Nephron (organoid): ENCODE measurements around the gene PLN.

Source experiments
- H3K27ac Mint-ChIP-seq, 3 experiments: 2 replicates each; pipeline ENCODE4 v1.8.0; 2020; ENCODE audit warnings: mixed read lengths in 3 of 3, mild to moderate bottlenecking in 2 of 3, moderate library complexity in 1 of 3
- H3K27me3 Mint-ChIP-seq: 2 replicates; pipeline ENCODE4 v1.8.0; 2021; ENCODE audit warnings: low read depth, mild to moderate bottlenecking, moderate library complexity, mixed read lengths
- H3K36me3 Mint-ChIP-seq: 2 replicates; pipeline ENCODE4 v1.8.0; 2020; ENCODE audit warnings: low read depth, mixed read lengths
- H3K4me1 Mint-ChIP-seq: 2 replicates; pipeline ENCODE4 v1.8.0; 2020; ENCODE audit warnings: mixed read lengths
- H3K4me3 Mint-ChIP-seq, 3 experiments: 2 replicates each; pipeline ENCODE4 v1.8.0; 2020; ENCODE audit warnings: mild to moderate bottlenecking in 3 of 3, mixed read lengths in 3 of 3, moderate library complexity in 2 of 3
- H3K9me3 Mint-ChIP-seq: 2 replicates; pipeline ENCODE4 v1.8.0; 2020; ENCODE audit warnings: mixed read lengths
- TF ChIP-seq, protein P1 (sequence below), 3 experiments: fragments of 200-600 bp; sonication (generic); IDR thresholded peaks; one replicate each; pipeline ENCODE4 v1.5.0; 2021; ENCODE audit warnings: antibody characterized with exemption in 3 of 3; ENCODE audit not compliant: unreplicated experiment in 3 of 3

PLN gene

DNA sequence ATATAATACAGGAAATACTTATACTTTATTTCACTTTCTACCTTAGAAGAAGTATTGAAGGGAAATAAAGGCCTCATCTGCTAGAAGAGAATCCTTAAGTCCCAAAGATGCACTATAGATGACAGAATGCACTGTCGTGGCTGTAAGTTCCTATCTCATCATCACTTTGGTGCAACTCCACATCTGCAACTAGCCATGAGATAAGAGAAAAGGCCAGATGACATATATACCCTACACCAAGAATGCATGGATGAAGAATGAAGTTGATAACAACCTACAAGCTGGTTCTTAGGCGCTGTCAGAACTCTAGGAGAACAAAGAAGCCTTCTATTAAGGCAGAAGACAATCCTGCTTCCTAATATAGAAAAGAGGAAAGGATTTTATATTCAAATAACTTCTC, 11.6 kb upstream of the PLN start:
- Mint-ChIP-seq H3K4me3 (no peak overlapping the region), H3K27me3 (no peaks in the 10 kb centered on the region), H3K9me3 (peaks cover 2% of the 10 kb centered on the region), H3K4me1 (peaks cover 8% of the 10 kb centered on the region), H3K27ac (no peak overlapping the region), H3K36me3 (peaks cover 3% of the 10 kb centered on the region)
- TF ChIP-seq, protein P1, sequence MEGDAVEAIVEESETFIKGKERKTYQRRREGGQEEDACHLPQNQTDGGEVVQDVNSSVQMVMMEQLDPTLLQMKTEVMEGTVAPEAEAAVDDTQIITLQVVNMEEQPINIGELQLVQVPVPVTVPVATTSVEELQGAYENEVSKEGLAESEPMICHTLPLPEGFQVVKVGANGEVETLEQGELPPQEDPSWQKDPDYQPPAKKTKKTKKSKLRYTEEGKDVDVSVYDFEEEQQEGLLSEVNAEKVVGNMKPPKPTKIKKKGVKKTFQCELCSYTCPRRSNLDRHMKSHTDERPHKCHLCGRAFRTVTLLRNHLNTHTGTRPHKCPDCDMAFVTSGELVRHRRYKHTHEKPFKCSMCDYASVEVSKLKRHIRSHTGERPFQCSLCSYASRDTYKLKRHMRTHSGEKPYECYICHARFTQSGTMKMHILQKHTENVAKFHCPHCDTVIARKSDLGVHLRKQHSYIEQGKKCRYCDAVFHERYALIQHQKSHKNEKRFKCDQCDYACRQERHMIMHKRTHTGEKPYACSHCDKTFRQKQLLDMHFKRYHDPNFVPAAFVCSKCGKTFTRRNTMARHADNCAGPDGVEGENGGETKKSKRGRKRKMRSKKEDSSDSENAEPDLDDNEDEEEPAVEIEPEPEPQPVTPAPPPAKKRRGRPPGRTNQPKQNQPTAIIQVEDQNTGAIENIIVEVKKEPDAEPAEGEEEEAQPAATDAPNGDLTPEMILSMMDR (IDR thresholded peaks at IDR 0.05; ENCODE audit: unreplicated experiment in 3 of 3) = no peak

DNA sequence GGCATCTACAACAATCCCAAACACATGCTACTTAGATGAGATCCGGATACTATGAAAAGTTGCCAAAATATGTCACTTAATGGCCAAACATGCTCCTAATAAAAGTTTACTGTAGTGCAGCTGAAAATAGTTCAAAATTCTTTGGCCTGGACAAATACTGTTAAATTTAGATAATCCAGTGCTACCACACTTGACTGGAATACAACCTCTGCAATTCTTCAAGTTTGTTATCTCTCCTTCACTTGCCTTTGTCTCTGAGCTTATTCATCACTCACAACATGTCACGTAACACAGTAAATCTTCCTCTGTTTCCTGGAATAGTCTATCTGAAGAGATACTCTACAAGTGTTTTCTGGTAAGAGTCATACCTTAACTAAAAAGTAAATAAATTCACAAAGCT, 10.5 kb upstream of the PLN start:
- Mint-ChIP-seq H3K36me3 (no peaks in the 10 kb centered on the region), H3K4me1 (peaks cover 8% of the 10 kb centered on the region), H3K27me3 (no peaks in the 10 kb centered on the region), H3K4me3 (no peak overlapping the region), H3K27ac (peak overlapping the region in 1 of 3 experiments; percentile 3), H3K9me3 (no peaks in the 10 kb centered on the region)
- TF ChIP-seq, protein P1 (IDR thresholded peaks at IDR 0.05; ENCODE audit: unreplicated experiment in 3 of 3) = no peak

DNA sequence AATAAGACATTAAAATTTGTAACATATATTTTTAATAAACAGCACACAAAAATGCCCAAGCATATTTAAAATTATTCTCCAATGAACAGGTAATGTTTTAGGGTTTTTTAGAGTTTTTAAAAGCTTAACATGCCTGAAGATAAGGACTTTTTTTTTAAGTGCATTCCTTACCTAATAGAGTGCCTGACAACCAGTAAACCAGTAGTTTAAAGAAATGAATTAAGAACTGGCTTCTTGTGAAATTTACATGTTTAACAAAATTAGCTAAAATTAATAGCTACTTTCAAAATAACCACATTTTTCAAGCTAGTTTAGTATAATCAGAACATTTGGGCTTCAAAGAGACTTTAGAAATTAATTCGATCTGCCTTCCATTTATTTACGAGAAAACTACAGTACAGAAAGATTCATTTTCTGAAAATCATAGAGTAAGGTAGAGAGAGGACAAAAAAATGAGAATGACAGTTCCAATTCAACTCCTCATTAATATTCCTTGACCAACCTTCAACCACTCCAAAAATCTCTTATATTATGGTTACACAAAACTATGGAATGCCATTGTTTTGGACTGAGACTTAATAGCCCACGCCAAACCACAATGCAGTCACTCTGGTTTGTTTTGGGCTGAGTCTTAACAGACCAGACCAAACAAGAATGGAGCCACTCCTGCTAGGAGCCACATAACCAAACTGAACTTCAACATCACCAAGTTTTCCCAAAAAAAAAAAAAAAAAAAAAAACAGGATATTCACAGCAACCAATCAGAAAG, 5.7 kb upstream of the PLN start:
- Mint-ChIP-seq H3K4me3 (no peak overlapping the region), H3K4me1 (peaks cover 19% of the 10 kb centered on the region), H3K27me3 (no peaks in the 10 kb centered on the region), H3K36me3 (no peaks in the 10 kb centered on the region), H3K27ac (no peak overlapping the region), H3K9me3 (no peaks in the 10 kb centered on the region)
- TF ChIP-seq, protein P1 (IDR thresholded peaks at IDR 0.05; ENCODE audit: unreplicated experiment in 3 of 3) = no peak

DNA sequence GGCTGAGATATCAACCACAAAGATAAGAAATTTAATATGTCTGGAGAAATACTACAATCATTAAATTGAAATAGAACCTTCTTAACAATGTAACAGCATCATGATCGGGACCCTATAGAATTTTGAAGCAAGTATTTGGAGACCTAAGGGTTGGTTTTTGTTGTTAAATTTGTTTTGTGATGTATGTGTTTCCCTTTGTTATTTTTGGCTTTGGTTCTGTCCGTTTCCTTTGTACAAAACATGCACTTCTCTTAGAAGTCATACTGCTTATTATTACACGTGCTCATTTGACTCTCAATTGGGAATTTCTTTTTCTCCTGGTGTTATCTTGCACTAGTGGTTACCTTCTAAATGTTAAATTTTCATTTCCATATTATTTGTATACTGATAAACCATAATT, 4.0 kb upstream of the PLN start:
- Mint-ChIP-seq H3K27ac (no peak overlapping the region), H3K27me3 (no peaks in the 10 kb centered on the region), H3K4me1 (peaks cover 20% of the 10 kb centered on the region), H3K36me3 (no peaks in the 10 kb centered on the region), H3K9me3 (no peaks in the 10 kb centered on the region), H3K4me3 (no peak overlapping the region)
- TF ChIP-seq, protein P1 (IDR thresholded peaks at IDR 0.05; ENCODE audit: unreplicated experiment in 3 of 3) = no peak

DNA sequence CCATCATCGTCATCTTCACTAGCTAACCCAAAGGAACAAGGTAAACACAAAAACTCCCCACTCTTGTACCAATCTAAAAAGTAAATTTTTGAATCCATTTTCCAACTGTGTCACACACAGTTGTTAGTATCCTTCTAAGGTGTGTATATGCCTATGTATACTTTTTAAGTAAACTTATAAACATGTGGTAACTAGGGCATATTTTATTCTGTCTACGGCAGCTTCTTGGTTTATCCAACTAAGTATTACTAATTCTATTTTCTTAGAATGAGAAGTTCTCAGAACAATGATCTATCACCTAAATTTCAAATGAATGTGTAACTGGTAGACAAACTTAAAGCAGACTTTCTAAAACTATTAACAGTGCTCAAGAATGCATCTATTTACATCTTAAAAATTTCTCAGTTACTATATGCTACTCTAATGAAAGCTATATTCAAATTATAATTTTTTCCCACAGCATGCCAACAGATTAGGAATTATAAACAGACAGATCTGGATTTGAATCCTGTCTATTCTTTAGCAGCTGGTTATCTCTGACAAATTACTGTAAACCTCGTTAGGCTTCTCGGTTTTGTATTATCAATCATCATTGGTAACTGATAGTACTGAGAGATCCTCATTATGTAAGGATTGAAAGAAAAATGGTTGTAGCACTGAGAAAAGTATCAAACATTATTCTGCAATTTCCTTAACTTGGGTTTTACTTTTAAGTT, 1.8 kb upstream of the PLN start:
- TF ChIP-seq, protein P1 (IDR thresholded peaks at IDR 0.05; ENCODE audit: unreplicated experiment in 3 of 3) = no peak
- Mint-ChIP-seq H3K27me3 (no peaks in the 10 kb centered on the region), H3K27ac (peak overlapping the region in 2 of 3 experiments; percentile 3 to 65), H3K4me3 (no peak overlapping the region), H3K4me1 (peaks cover 30% of the 10 kb centered on the region), H3K36me3 (no peaks in the 10 kb centered on the region), H3K9me3 (no peaks in the 10 kb centered on the region)
